Thoracic aorta (tissue), 2 donors: Measurements from ENCODE around the gene MYH6. TPM values are rescaled to one million over a fixed set of nuclear protein-coding genes. Genes with fewer than 3 reads are reported as not detected.
"Not testable (repeated sequence)": the region's sequence is repeated elsewhere in the genome, so short reads cannot be mapped to it uniquely, and the experiment has no call there.

Source experiments
- ATAC-seq: fragments of 150-250 bp; one replicate; pipeline ENCODE4 v1.8.0; 2017; ENCODE audit warnings: low read depth; ENCODE audit not compliant: insufficient number of reproducible peaks, low FRiP score
- DNase-seq: peaks from one replicate; pipeline ENCODE4 v3.0.0-alpha.2; 2020; ENCODE audit warnings: low spot score
- H3K27ac ChIP-seq, 2 donors: fragments of 200-600 bp; sonication (generic); 1 replicate in 1 of 2; 2 replicates in 1 of 2; pipeline ENCODE4 v1.5.1; 2016; ENCODE audit warnings: mild to moderate bottlenecking in 2 of 2, moderate library complexity in 2 of 2
- H3K27me3 ChIP-seq: fragments of 200-600 bp; sonication (generic); replicated peaks from 2 replicates; pipeline ENCODE4 v1.6.0; 2016; ENCODE audit warnings: mild to moderate bottlenecking; ENCODE audit not compliant: insufficient read depth
- H3K36me3 ChIP-seq: fragments of 200-600 bp; sonication (generic); one replicate; pipeline ENCODE4 v1.5.1; 2016
- H3K4me1 ChIP-seq, 2 donors: fragments of 200-600 bp; sonication (generic); 1 replicate in 1 of 2; 2 replicates in 1 of 2; pipeline versions ENCODE4 v1.5.1 to v1.6.0; 2016; ENCODE audit warnings: low read depth in 2 of 2, mild to moderate bottlenecking in 1 of 2; ENCODE audit not compliant: control insufficient read depth in 1 of 2
- H3K4me3 ChIP-seq: fragments of 200-600 bp; sonication (generic); 2 replicates; pipeline ENCODE4 v1.5.1; 2016; ENCODE audit warnings: mild to moderate bottlenecking
- H3K9me3 ChIP-seq: fragments of 200-600 bp; sonication (generic); 2 replicates; pipeline ENCODE4 v1.5.1; 2016
- total RNA-seq, 2 donors: library from RNA; depleted of rRNA; stranded (reverse); fragments of >200 nt; gene quantifications; one replicate each; pipeline versions ENCODE4 v1.1.0 to v1.2.3, GENCODE V29; 2016
- TF ChIP-seq, protein P1 (sequence below): fragments of 200-600 bp; sonication (generic); IDR thresholded peaks from one replicate; pipeline ENCODE4 v1.5.1; 2019; ENCODE audit warnings: antibody characterized with exemption

MYH6 gene
- total RNA-seq, 2 donors from 2014 or later = not detected

DNA sequence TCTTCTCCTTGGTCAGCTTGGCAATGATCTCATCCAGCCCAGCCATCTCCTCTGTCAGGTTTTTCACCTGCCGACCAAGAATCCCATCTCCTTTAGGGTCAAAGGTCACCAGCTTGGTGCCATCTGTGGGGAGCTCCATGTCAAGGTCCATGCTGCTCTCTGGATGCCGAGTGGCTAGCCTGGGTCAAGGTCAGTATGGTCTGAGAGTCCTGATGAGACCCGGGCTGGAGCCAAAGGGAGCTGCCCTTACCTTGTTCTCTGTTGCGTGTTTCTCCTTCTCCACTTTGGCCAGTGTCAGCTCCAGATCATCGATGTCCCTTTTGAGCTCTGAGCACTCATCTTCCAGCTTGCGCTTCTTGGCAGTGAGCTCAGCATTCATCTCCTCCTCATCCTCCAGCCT lies 15.6 kb upstream of the MYH6 start:
- no peak for DNase-seq

DNA sequence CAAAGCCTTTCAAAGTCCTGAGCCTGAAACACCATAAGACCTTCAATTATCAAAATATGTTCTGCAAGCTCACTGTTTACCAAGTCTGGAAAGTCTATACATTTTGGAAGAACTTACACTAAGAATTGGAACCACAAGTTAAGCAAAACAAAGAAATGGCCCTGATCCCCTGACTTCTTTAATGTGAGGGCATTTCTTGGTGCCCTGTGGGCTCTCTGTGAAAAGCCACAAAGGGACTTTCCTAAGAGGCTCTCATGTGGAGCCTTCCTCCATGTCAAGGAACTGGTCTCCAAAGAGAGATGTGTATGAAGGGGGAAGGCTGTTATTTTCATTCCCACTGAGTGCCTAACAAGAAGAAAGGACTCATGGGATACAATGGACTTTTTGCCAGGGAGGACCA lies 13.5 kb upstream of the MYH6 start:
- TF ChIP-seq, protein P1, sequence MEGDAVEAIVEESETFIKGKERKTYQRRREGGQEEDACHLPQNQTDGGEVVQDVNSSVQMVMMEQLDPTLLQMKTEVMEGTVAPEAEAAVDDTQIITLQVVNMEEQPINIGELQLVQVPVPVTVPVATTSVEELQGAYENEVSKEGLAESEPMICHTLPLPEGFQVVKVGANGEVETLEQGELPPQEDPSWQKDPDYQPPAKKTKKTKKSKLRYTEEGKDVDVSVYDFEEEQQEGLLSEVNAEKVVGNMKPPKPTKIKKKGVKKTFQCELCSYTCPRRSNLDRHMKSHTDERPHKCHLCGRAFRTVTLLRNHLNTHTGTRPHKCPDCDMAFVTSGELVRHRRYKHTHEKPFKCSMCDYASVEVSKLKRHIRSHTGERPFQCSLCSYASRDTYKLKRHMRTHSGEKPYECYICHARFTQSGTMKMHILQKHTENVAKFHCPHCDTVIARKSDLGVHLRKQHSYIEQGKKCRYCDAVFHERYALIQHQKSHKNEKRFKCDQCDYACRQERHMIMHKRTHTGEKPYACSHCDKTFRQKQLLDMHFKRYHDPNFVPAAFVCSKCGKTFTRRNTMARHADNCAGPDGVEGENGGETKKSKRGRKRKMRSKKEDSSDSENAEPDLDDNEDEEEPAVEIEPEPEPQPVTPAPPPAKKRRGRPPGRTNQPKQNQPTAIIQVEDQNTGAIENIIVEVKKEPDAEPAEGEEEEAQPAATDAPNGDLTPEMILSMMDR = no peak
- H3K36me3 ChIP-seq = no peaks in the 10 kb centered on the region
- no peaks in the 10 kb centered on the region for H3K27me3 ChIP-seq

More for the DNA sequence above, 15.6 kb upstream of the MYH6 start:
- ATAC-seq = no peak
- no peak overlapping the region for H3K4me3 ChIP-seq
- H3K9me3 ChIP-seq = no peaks in the 10 kb centered on the region
- no peak overlapping the region for H3K27ac ChIP-seq
- TF ChIP-seq, protein P1 = no peak
- no peaks in the 10 kb centered on the region for H3K4me1 ChIP-seq
- no peaks in the 10 kb centered on the region for H3K36me3 ChIP-seq
- no peaks in the 10 kb centered on the region for H3K27me3 ChIP-seq

DNA sequence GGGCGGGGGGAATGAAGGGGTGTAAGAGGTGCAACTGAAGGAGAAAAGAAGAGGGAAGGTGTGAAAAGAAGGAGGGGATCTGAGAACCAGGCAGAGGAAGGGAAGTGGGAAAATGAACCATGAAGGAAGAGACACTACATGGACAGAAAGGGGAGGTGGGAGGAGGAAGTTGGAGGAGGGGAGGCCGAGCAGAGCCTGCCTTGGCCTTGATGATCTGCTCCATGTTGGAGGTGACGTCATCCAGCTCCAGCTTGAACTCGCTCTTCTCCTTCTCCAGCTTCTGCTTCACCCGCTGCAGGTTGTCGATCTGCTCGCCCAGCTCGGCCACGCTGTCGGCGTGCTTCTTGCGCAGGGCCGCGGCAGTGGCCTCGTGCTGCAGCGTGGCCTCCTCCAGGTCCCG lies 11.6 kb upstream of the MYH6 start:
- not testable (repeated sequence) for H3K4me1 ChIP-seq, H3K27ac ChIP-seq, H3K4me3 ChIP-seq, DNase-seq, H3K9me3 ChIP-seq, H3K36me3 ChIP-seq, H3K27me3 ChIP-seq, ATAC-seq

More for the DNA sequence above, 13.5 kb upstream of the MYH6 start:
- DNase-seq = no peak
- no peak overlapping the region for H3K4me3 ChIP-seq
- H3K9me3 ChIP-seq = no peaks in the 10 kb centered on the region
- H3K4me1 ChIP-seq = no peaks in the 10 kb centered on the region
- ATAC-seq = no peak
- no peak overlapping the region for H3K27ac ChIP-seq

DNA sequence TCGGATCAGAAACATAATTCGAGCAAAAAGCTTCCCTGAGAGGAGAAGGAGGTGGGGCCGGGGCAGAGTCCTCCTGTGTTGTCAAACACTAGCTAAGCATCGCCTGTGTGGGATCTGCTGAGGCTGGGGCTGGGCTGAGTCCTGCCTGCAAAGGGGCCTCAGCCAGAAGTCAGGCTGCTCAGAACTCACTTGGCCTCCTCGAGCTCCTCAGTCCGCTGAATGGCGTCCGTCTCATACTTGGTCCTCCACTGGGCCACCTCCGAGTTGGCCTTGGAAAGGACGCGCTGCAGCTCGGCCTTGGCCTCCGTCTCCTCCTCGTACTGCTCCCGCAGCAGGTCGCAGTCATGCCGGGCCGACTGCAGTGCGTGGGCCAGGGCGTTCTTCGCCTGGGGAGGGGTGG lies 9.9 kb upstream of the MYH6 start:
- Histone ChIP-seq H3K9me3 (no peaks in the 10 kb centered on the region), H3K36me3 (no peaks in the 10 kb centered on the region), H3K27ac (no peak overlapping the region), H3K4me3 (no peak overlapping the region), H3K4me1 (no peaks in the 10 kb centered on the region), H3K27me3 (no peaks in the 10 kb centered on the region)
- no peak for ATAC-seq
- no peak for DNase-seq
- TF ChIP-seq, protein P1 = no peak

DNA sequence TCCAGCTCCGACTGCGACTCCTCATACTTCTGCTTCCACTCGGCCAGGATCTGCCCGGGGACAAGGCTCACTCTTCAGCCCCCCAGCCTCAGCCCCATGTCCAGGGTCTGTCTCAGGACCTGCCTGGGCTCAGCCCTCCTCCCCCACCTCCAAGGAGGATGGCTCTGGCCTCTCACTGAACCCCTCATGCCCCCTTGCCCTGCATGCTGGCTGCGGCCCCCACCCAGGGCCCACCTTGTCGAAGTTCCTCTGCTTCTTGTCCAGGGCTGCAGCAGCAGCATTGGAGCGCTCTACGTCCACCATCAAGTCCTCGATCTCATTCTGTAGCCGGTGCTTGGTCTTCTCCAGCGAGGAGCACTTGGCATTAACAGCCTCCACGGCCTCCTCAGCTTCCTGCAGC lies 9.2 kb upstream of the MYH6 start:
- not testable (repeated sequence) for H3K4me1 ChIP-seq, ATAC-seq, H3K4me3 ChIP-seq, H3K9me3 ChIP-seq, DNase-seq, H3K27me3 ChIP-seq, H3K27ac ChIP-seq, H3K36me3 ChIP-seq

- Histone ChIP-seq H3K36me3 (no peaks in the 10 kb centered on the region), H3K27ac (no peak overlapping the region), H3K4me1 (no peaks in the 10 kb centered on the region), H3K9me3 (no peaks in the 10 kb centered on the region), H3K27me3 (no peaks in the 10 kb centered on the region), H3K4me3 (no peak overlapping the region)
- TF ChIP-seq, protein P1 = no peak
- DNase-seq = no peak
- ATAC-seq = no peak
Measured at GRCh38 chr14:23416801-23417200, 8.7 kb upstream of the MYH6 start.
